Thoracic aorta (tissue), 2 donors: ENCODE results near the gene CCL1. TPM values are rescaled to one million over a fixed set of nuclear protein-coding genes. Genes with fewer than 3 reads are reported as not detected.

Experiments used
- ATAC-seq: fragments of 150-250 bp; one replicate; pipeline ENCODE4 v1.8.0; 2017; ENCODE audit warnings: low read depth; ENCODE audit not compliant: insufficient number of reproducible peaks, low FRiP score
- DNase-seq: peaks from one replicate; pipeline ENCODE4 v3.0.0-alpha.2; 2020; ENCODE audit warnings: low spot score
- H3K27ac ChIP-seq, 2 donors: fragments of 200-600 bp; sonication (generic); 1 replicate in 1 of 2; 2 replicates in 1 of 2; pipeline ENCODE4 v1.5.1; 2016; ENCODE audit warnings: mild to moderate bottlenecking in 2 of 2, moderate library complexity in 2 of 2
- H3K27me3 ChIP-seq: fragments of 200-600 bp; sonication (generic); replicated peaks from 2 replicates; pipeline ENCODE4 v1.6.0; 2016; ENCODE audit warnings: mild to moderate bottlenecking; ENCODE audit not compliant: insufficient read depth
- H3K36me3 ChIP-seq: fragments of 200-600 bp; sonication (generic); one replicate; pipeline ENCODE4 v1.5.1; 2016
- H3K4me1 ChIP-seq, 2 donors: fragments of 200-600 bp; sonication (generic); 1 replicate in 1 of 2; 2 replicates in 1 of 2; pipeline versions ENCODE4 v1.5.1 to v1.6.0; 2016; ENCODE audit warnings: low read depth in 2 of 2, mild to moderate bottlenecking in 1 of 2; ENCODE audit not compliant: control insufficient read depth in 1 of 2
- H3K4me3 ChIP-seq: fragments of 200-600 bp; sonication (generic); 2 replicates; pipeline ENCODE4 v1.5.1; 2016; ENCODE audit warnings: mild to moderate bottlenecking
- H3K9me3 ChIP-seq: fragments of 200-600 bp; sonication (generic); 2 replicates; pipeline ENCODE4 v1.5.1; 2016
- CTCF ChIP-seq: fragments of 200-600 bp; sonication (generic); IDR thresholded peaks from one replicate; pipeline ENCODE4 v1.5.1; 2019; ENCODE audit warnings: antibody characterized with exemption
- total RNA-seq, 2 donors: library from RNA; depleted of rRNA; stranded (reverse); fragments of >200 nt; gene quantifications; one replicate each; pipeline versions ENCODE4 v1.1.0 to v1.2.3, GENCODE V29; 2016

CCL1 gene
- total RNA-seq, 2 donors from 2014 or later = not detected

DNA sequence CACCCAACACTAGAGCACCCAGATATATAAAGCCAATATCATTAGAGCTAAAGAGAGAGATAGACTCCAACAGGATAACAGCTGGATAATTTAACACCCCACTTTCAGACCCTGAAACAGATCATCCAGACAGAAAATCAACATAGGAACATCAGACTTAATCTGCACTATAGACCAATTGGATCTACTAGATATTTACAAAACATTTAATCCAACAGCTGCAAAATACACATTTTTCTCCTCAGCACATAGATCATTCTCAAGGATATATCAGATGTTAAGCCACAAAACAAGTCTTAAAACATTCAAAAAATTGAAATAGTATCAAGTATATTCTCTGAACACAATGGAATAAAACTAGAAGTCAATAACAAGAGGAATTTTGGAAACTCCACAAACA lies 10.8 kb downstream of the CCL1 start:
- no peak overlapping the region for H3K27ac ChIP-seq
- H3K27me3 ChIP-seq = no peaks in the 10 kb centered on the region
- no peak overlapping the region for H3K4me3 ChIP-seq
- DNase-seq (no peak), ATAC-seq (no peak)
- no peak for TF ChIP-seq CTCF
- H3K36me3 ChIP-seq = no peaks in the 10 kb centered on the region
- H3K4me1 ChIP-seq = peaks cover 11 to 16% of the 10 kb centered on the region in 2 donors
- H3K9me3 ChIP-seq = no peaks in the 10 kb centered on the region

DNA sequence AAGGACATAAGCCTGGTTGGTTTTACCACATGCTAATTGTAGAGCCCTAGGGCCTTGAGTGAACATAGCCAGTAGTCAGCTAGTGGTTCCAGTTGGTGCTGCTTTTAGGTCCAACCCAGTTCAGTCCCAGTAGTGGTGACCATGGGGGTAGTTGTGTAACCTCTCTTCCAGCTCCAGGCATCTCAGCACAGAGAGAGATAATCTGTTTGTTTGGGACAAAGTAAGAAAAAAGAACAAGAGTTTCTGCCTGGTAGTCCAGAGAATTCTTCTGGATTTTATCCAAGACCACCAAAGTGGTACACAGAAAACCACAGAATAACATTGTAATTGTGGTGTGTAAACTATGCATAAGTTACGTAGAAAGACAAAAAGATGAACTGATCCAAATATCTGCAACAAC lies 11.9 kb downstream of the CCL1 start:
- H3K27me3 ChIP-seq = no peaks in the 10 kb centered on the region
- no peak for ATAC-seq
- TF ChIP-seq CTCF = no peak

GRCh38 chr17:34349751-34350150 lies 13.3 kb downstream of the CCL1 start:
- Histone ChIP-seq H3K27me3 (no peaks in the 10 kb centered on the region), H3K4me1 (peaks cover 7 to 16% of the 10 kb centered on the region in 2 donors), H3K27ac (no peak overlapping the region), H3K36me3 (no peaks in the 10 kb centered on the region), H3K4me3 (no peak overlapping the region), H3K9me3 (no peaks in the 10 kb centered on the region)
- no peak for TF ChIP-seq CTCF
- ATAC-seq (no peak), DNase-seq (no peak)

More for the DNA sequence above, 11.9 kb downstream of the CCL1 start:
- no peak overlapping the region for H3K4me3 ChIP-seq
- peaks cover 11 to 16% of the 10 kb centered on the region in 2 donors for H3K4me1 ChIP-seq
- H3K27ac ChIP-seq = no peak overlapping the region
- no peaks in the 10 kb centered on the region for H3K36me3 ChIP-seq
- no peak for DNase-seq
- H3K9me3 ChIP-seq = no peaks in the 10 kb centered on the region

DNA sequence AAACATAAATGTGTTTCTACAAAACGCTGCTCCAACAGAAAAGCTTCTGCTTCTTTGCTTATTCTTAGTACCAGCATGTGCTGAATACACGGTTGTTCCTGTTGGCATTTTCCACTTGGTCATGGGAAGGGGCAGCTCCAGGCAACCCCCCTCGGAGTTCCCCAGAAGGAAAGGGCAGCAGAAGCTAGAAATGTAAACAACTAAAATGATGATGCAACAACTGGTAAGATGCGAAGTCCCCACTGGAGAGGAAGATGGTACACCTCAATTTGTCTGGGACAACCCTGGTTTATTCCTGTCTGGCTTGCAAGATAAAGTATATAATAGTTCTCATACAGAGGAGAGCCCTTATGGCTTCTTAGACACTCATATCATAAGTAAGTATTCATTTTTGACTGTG lies 16.0 kb downstream of the CCL1 start:
- Histone ChIP-seq H3K4me1 (peaks cover 7 to 16% of the 10 kb centered on the region in 2 donors), H3K9me3 (no peaks in the 10 kb centered on the region), H3K27me3 (no peaks in the 10 kb centered on the region), H3K4me3 (no peak overlapping the region), H3K36me3 (no peaks in the 10 kb centered on the region), H3K27ac (no peak overlapping the region)
- no peak for DNase-seq
- TF ChIP-seq CTCF = no peak
- no peak for ATAC-seq

GRCh38 chr17:34341916-34342315 lies 21.1 kb downstream of the CCL1 start:
- no peaks in the 10 kb centered on the region for H3K4me1 ChIP-seq
- H3K9me3 ChIP-seq = no peaks in the 10 kb centered on the region
- TF ChIP-seq CTCF = no peak
- no peaks in the 10 kb centered on the region for H3K36me3 ChIP-seq
- no peak for DNase-seq
- H3K27ac ChIP-seq = no peak overlapping the region
- no peak overlapping the region for H3K4me3 ChIP-seq
- no peak for ATAC-seq
- H3K27me3 ChIP-seq = no peaks in the 10 kb centered on the region
